Caco-2 (cell line): ENCODE data around the gene SLC35D3. TPM values are rescaled to one million over a fixed set of nuclear protein-coding genes. Genes with fewer than 3 reads are reported as not detected.
"Not testable (repeated sequence)": the region's sequence is repeated elsewhere in the genome, so short reads cannot be mapped to it uniquely, and the experiment has no call there.

ENCODE experiments used
- BruUV-seq: library from RNA; stranded (reverse); fragments of 400-500 nt; replicated peaks from 2 replicates; lab custom pipeline; 2021; lab: Mats Ljungman, UMichigan
- CTCF ChIA-PET: fragments of 300-600 bp; sonication (Branson Sonifier 250); formaldehyde crosslinking; loops from one replicate; lab custom pipeline; 2022; ENCODE audit warnings: antibody characterized with exemption; lab: Charles Lee
- POLR2A ChIA-PET: fragments of 300-600 bp; sonication (Branson Sonifier 250); formaldehyde crosslinking; loops from one replicate; lab custom pipeline; 2022; ENCODE audit warnings: antibody characterized with exemption; lab: Charles Lee
- DNase-seq, 2 experiments: peaks; one replicate each; pipeline versions ENCODE4 v3.0.0 to v3.0.0-alpha.2; 2020 to 2022
- H3K27me3 ChIP-seq: replicated peaks from 2 replicates; pipeline ENCODE4 v1.6.0; 2011; ENCODE audit warnings: low read length; ENCODE audit not compliant: control insufficient read depth, insufficient read depth
- H3K36me3 ChIP-seq: 2 replicates; pipeline ENCODE4 v1.5.1; 2011; ENCODE audit warnings: low read length; ENCODE audit not compliant: control insufficient read depth, insufficient read depth
- H3K4me1 ChIP-seq: fragments of 250-450 bp; sonication (Bioruptor Pico); 2 replicates; pipeline ENCODE4 v1.5.1; 2020; ENCODE audit warnings: mild to moderate bottlenecking
- H3K4me3 ChIP-seq: 2 replicates; pipeline ENCODE4 v1.5.1; 2011; ENCODE audit warnings: low read depth, mild to moderate bottlenecking, control low read depth, low read length
- H3K9me3 ChIP-seq: fragments of 250-450 bp; sonication (Bioruptor Pico); 2 replicates; pipeline ENCODE4 v1.5.1; 2020; ENCODE audit warnings: mild to moderate bottlenecking, moderate library complexity
- H3K27ac Mint-ChIP-seq: one replicate; pipeline ENCODE4 v1.8.0; 2022; ENCODE audit warnings: mixed read lengths; ENCODE audit not compliant: unreplicated experiment
- H3K27me3 Mint-ChIP-seq: one replicate; pipeline ENCODE4 v1.8.0; 2022; ENCODE audit warnings: mixed read lengths; ENCODE audit not compliant: insufficient read depth, unreplicated experiment
- H3K36me3 Mint-ChIP-seq: one replicate; pipeline ENCODE4 v1.8.0; 2022; ENCODE audit warnings: mild to moderate bottlenecking, mixed read lengths; ENCODE audit not compliant: insufficient read depth, unreplicated experiment
- H3K4me1 Mint-ChIP-seq: one replicate; pipeline ENCODE4 v1.8.0; 2022; ENCODE audit warnings: low read depth, mixed read lengths; ENCODE audit not compliant: unreplicated experiment
- H3K4me3 Mint-ChIP-seq: one replicate; pipeline ENCODE4 v1.8.0; 2022; ENCODE audit warnings: mild to moderate bottlenecking, moderate library complexity, mixed read lengths; ENCODE audit not compliant: unreplicated experiment
- H3K9me3 Mint-ChIP-seq: one replicate; pipeline ENCODE4 v1.8.0; 2022; ENCODE audit warnings: mixed read lengths; ENCODE audit not compliant: unreplicated experiment
- CTCF ChIP-seq, 2 experiments: fragments of 200-600 bp in 1 of 2; IDR thresholded peaks; 1 replicate in 1 of 2; 2 replicates in 1 of 2; pipeline versions ENCODE4 v1.5.1 to v1.8.0; 2011 to 2022; ENCODE audit warnings: antibody characterized with exemption in 1 of 2, control low read depth in 1 of 2, inconsistent platforms in 1 of 2, low read depth in 1 of 2, low read length in 1 of 2, mild to moderate bottlenecking in 1 of 2, moderate library complexity in 1 of 2; ENCODE audit not compliant: insufficient read depth in 1 of 2, severe bottlenecking in 1 of 2, unreplicated experiment in 1 of 2
- intact Hi-C: fragments of 100-400 bp; cut with micrococcal nuclease; formaldehyde crosslinking; loops from one replicate; pipeline ENCODE4 v1.10.0; 2022; ENCODE audit not compliant: unreplicated experiment
- total RNA-seq: library from RNA; stranded (reverse); gene quantifications from 2 replicates; pipeline ENCODE4 v1.2.3, GENCODE V29; 2022

The SLC35D3 gene
- total RNA-seq, 1 experiment from 2014 or later, result 1.4 TPM

DNA sequence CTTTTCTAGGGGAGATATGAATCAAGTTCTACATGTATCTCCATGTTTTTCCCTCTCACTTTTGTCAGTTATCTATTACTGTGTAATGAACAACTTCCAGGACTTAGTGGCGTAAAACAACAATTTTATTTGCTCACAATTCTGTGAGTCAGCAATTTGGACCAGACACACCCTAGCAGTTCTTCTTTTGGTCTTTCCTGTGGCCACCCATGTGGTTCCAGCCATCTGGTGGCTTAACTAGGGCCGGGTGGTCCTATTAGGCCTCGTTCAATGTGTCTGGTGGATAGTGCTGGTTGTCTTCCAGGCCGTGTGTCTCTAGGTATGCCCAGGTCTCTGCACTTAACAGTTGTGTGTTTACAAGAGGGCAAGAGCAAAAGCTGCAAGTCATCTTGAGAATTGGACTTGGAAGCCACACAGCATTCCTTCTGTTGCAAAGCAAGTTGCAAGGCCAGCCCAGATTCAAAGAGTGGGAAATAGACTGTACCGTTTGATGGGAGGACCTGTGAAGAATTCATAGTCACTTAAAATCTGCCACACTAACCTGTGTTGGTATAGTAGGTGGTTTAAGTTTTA lies 20.8 kb upstream of the SLC35D3 start:
- Mint-ChIP-seq H3K27ac (no peak overlapping the region), H3K36me3 (no peaks in the 10 kb centered on the region), H3K27me3 (no peaks in the 10 kb centered on the region), H3K4me3 (no peak overlapping the region), H3K4me1 (no peaks in the 10 kb centered on the region), H3K9me3 (no peaks in the 10 kb centered on the region)
- Histone ChIP-seq H3K27me3 (no peaks in the 10 kb centered on the region), H3K4me3 (no peak overlapping the region), H3K36me3 (no peaks in the 10 kb centered on the region), H3K4me1 (no peaks in the 10 kb centered on the region), H3K9me3 (no peaks in the 10 kb centered on the region)
- intact Hi-C loops, result no loop called here
- BruUV-seq, result no TSS peak
- no peak for TF ChIP-seq CTCF (IDR thresholded peaks at IDR 0.05; ENCODE audit: insufficient read depth in 1 of 2, low read depth in 1 of 2, low read length in 1 of 2, severe bottlenecking in 1 of 2, unreplicated experiment in 1 of 2)
- DNase-seq, result no peak
- ChIA-PET POLR2A (no interaction called here), CTCF (no interaction called here)

DNA sequence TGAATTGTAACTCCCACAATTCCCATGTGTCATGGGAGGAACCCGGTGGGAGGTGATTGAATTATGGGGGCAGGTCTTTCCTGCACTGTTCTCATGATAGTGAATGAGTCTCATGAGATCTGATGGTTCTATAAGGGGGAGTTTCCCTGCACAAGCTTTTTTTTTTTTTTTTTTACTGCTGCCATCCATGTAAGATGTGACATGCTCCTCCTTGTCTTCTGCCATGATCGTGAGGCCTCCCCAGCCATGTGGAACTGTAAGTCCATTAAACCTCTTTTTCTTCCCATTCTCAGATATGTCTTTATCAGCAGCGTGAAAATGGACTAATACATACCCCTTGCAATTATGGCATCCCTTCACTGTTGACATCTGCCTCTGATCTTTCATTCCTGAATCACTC lies 17.6 kb upstream of the SLC35D3 start:
- POLR2A ChIA-PET, H3K36me3 ChIP-seq, H3K4me3 ChIP-seq, intact Hi-C loops, H3K4me1 ChIP-seq, H3K36me3 Mint-ChIP-seq, BruUV-seq, H3K27me3 Mint-ChIP-seq, DNase-seq, H3K27ac Mint-ChIP-seq, CTCF ChIA-PET, H3K4me3 Mint-ChIP-seq, H3K4me1 Mint-ChIP-seq, H3K9me3 ChIP-seq, H3K9me3 Mint-ChIP-seq, H3K27me3 ChIP-seq: not testable (repeated sequence)

DNA sequence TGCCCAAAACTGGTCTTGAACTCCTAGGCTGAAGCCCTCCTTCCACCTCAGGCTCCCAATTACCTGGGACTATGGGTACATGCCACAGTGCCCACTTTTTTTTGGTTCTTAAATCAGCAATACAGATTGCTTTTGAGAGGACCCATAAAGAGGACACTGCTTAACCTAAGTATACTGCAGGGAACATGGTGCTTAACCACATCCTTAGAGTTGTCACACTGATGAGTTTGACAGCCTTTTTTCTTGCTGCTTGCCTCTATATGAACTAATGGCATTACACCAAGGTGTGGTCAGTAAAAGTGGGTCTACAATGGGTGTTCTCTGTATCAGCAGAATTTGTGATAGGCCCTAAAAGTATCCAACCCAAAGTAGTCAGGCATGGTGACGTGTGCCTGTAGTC lies 7.2 kb upstream of the SLC35D3 start:
- intact Hi-C loops, result no loop called here
- H3K4me1 ChIP-seq, result no peaks in the 10 kb centered on the region
- Mint-ChIP-seq H3K9me3 (no peaks in the 10 kb centered on the region), H3K4me1 (no peaks in the 10 kb centered on the region), H3K27me3 (no peaks in the 10 kb centered on the region), H3K27ac (no peak overlapping the region), H3K36me3 (no peaks in the 10 kb centered on the region), H3K4me3 (no peak overlapping the region)
- BruUV-seq, result no TSS peak
- POLR2A ChIA-PET, result no interaction called here
- CTCF ChIA-PET, result no interaction called here
- TF ChIP-seq CTCF (IDR thresholded peaks at IDR 0.05; ENCODE audit: insufficient read depth in 1 of 2, low read depth in 1 of 2, low read length in 1 of 2, severe bottlenecking in 1 of 2, unreplicated experiment in 1 of 2), result no peak
- no peaks in the 10 kb centered on the region for H3K9me3 ChIP-seq
- H3K36me3 ChIP-seq, result no peaks in the 10 kb centered on the region
- H3K27me3 ChIP-seq, result no peaks in the 10 kb centered on the region
- no peak for DNase-seq
- no peak overlapping the region for H3K4me3 ChIP-seq
